T-helper 2 cell (primary cell): Measurements from ENCODE around the gene UQCRC1.

Experiments used
- DNase-seq, 5 experiments: peaks; one replicate each; pipeline versions ENCODE4 v3.0.0 to v3.0.0-alpha.2; 2012 to 2022

UQCRC1 gene

DNA sequence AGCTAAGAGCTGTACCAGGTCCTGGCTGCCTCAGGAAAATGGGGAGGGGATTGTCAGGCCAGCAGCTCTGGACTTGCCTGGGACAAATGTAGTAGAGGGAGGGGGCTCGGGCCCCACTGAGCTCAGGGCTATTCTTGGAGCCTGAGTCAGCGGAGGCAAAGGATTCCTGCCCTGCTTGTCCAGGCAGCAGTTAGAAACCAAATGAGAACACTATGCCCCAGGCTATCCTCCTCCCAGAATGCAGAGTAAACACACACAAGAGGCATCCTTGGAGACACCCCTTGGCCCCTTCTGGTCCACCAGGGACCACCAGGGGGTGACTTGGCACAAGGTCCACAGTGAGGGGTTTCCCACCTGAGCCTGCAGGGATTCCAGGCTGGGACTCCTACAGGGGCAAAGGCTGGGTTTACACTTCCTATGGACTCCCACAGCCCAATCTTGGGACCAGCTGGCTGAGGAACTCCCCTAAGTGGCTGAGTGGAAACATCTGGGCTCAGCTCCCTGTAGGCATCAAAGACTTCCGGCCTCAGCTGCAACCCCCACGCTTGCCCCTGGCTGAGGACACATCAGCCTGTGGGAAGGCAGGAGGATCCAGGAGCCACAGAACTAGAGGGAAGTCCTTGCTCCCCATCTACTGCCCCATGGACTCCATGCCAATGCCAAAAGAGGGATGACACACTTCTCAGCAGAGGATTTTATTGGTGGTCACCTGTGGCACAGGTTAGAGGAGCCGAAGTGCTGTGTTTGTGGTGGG lies 10.9 kb downstream of the UQCRC1 start:
- DNase-seq = no peak

DNA sequence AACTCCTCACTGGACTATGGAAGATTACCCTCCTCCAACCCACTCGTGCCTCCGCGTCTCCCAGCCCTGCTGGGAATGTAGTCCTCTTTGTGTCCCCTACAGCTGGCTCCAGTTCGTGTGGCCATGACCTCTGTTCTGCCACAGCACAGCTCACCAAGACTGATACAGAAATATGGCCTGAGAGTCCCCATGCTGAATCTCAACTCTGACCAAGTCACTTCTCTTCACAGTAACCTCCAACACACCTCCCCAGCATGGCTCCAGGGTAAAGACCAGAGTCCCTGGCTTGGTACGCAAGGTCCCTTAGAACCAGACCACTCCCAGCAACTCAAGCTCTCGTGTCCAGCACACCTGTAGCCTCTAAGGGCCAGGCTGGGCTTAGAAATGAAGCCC lies 12.0 kb downstream of the UQCRC1 start:
- DNase-seq = no peak

DNA sequence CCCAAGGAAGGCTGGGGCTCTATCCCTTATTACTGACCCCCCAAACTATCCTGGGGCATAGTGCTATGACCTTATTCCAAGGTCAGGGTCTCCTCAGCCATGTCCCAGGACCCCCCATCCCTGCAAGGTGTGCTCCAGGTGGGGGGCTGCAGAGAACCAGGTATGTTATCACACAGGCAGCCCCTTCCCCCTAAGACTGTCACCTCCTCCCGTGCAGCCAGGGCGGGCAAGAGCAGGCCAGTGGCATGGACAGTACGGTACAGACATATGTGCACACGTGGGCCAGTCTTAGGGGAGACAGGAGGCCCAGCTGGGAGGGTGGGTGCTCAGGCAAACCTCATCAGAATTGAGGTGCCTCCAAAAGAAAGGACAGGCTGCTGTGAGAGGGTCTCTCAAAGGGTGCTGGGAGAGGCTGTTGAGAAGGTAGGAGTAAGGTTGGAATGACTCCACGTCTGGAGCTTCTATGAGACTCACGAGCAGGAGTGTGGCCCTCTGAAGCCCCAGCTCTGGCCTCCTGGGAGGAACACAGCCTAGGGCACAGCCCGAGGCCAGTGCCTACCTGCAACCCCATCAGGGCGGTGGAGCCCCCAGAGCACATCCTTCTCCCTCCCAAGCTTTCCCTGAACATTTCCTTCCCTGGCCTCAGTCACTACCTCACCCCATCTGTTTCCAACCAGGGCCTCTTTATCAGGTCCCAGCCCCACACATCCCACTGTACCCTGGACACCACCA lies 12.6 kb downstream of the UQCRC1 start:
- no peak for DNase-seq

DNA sequence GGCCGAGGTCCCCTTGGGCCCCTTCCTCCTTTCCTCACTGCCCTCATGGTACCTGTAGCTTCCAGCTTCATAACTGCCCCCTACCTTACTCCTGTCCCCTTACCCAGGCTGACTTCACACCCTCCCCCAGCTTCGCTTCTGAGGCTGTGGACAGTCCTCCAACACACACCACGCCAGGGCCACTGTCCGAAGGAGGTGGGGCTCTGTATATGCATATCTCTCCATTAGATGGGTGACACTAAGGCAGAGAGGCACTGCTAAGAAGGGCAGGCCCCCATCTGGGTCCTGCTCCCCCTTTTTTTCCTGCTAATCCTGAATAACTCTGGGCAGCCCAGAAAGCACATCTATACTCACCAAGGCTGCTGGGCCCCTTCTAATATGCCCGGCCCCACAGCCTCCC lies 13.3 kb downstream of the UQCRC1 start:
- no peak for DNase-seq

DNA sequence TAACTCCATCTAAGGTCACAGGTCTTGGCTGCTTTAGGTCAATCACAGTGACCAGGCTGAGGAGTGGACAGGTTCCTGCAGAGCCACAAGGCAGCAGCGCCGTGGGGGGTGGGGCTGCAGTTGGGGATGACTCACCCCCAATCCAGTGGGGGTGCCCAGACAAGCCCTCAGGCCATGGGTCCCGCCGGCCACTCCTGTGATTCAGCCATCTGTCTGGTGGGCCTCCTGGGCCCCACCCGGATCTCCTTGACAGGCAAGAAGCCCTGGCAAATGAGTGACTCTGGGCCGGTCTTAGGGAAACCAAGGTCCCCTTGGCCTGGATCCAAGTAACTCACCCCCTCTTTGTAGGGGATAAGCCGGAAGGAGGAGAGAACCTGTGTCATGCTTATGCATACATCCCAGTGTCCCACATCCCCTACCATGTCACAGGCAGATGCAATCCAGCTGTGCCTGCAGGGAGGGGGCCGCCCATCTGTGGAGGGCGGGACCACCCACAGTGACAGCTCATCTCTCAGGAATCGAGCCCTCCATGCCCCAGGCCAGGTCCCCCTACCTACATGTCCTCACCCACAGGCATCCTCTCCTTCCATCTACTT lies 13.8 kb downstream of the UQCRC1 start:
- no peak for DNase-seq

DNA sequence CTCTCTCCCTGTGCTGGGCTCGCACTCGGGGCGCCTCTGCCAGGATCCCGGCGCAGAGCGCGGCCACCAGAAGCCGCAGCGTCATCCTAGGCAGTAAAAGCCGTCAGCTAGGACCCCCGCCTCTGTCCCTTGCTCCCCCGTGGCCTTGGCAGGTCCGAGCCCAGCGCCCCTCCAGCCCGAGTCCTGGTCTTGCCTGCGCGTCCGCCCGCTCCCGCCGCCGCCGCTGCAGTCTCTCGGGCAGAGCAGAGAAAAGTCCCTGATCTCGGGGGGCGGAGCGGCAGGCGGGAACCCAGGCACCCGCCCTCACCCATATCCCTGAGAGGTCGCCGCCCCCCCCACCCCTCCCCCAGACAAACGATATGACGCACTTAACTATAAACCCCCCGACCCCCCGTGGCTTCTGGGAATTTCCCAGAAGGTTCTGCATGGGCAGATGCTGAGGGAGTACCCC lies 14.3 kb downstream of the UQCRC1 start, which contains the start of gene COL7A1:
COL7A1 (minus strand) TSS at position 255 of the 451 bp plus-strand sequence; CDS start at position 85, 170 bp downstream.
- no peak for DNase-seq

DNA sequence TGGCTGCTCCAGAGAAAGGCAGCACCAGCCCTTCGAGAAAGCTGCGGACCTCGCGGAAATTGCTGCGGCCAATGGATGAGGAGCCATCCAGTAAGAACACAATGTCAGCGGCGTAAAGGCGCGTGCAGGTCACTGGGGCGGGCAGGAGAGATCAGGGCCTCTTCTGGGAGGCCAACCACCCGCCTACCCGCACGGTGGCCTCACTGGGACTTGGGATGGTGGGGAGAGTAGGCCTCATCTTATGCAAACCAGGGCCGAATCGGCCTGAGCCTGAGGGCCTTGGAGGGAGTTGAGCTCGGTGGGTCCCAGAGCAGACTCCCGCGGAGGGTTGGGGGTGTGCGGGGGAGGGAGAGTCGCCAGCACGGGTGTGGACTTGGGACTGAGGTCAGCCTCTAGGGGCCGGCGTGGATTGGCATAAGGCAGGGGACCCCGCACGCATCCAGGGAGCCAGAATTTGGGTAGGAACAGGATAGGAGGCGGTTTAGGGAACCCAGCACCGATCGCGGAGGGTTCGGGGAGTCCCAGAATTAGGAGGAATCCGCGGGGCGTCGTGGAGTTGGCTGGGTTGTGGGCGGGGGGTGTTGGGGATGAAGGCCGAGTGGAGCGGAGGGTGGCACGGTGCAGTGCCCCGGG lies 14.9 kb downstream of the UQCRC1 start:
- no peak for DNase-seq

DNA sequence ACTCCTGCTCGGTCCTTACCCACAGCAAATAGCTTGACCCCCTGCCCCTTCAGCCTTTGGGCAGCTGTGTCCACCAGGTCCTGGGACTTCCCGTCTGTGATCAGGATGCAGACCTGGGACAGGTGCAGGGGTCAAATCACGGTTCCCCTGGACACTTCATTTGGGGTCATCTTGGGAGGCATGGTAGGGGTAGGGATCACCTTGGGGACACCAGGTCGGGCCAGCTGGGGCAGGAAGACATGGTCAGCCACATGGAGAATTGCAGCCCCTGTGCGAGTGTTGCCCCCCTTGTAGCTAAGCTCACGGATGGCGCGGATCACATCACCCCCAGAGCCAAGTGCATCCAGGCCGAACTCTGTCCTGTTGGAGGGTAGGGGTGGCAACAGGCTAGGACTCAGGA lies 16.1 kb downstream of the UQCRC1 start:
- DNase-seq = no peak

DNA sequence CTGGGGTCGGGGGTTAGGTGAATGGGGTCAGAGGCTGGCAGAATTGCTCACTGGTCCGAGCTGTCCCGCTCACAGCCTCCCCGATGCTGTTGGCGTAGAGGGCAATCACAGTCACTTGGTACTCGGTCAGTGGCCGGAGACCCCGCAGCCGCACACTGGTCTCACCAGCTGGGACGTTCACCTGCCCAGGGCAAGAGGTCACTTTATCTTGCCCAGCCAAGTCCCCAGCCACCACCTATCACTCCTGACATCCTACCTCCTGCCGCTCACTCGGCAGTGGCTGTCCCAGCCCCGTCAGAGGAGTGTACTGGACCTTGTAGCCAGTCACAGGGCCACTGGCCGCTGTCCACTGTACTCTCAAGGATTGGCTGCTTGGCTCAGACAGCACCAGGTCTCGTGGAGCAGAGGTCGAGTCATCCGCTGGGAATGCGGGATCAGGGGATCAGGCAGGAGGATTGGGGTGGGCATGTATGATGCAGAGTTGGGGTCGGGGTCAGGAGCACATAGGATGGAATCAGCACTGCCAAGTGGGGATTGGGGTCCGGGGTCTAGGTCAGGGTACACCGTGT lies 16.8 kb downstream of the UQCRC1 start:
- DNase-seq = no peak

DNA sequence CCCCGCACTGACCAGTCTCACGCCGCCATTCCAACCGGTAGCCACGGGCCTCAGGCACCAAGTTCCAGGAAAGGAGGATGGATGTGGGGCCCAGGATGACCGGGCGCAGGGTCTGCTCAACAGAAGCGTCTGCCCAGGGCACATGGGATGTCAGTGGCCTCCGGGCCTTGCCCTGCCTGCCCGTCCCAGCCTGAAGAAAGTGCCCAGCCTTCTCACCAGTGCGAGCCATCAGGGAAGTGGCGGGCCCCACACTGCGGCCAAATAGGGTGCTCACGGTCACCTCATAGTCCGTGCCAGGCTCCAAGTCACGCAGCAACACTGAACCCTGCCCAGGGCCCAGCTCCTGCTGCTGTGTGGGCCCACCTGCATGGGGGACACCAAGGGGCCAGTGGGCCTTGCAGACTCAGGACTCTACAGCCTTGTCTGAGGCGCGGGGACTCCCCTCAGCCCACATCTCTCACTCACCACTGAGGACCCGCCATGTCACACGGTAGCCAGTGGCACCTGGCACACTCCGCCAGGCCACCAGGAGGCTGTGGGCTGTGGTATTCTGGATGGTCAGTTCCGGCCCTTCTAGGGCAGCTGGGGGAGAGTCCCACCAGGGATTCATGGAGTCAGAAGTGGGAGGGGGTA lies 17.4 kb downstream of the UQCRC1 start:
- no peak for DNase-seq

DNA sequence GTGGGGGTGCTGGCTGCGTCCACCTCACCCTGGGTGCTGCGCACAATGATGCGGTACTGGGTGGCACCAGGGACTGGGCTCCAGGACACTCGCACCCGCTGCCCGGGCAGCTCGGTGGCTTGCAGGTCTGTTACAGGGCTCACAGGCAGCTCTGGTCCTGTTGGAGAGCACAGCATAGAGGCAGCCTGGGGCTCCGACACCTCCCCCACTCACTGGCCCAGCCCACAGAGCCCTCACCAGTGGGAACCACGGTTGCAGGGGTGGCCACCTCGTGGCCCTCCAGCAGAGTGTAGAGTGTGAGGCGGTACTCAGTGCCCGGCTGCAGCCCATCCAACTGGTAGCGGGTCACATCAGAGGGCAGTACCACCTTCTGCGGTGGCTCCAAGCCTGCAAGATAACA lies 18.0 kb downstream of the UQCRC1 start:
- DNase-seq = no peak

DNA sequence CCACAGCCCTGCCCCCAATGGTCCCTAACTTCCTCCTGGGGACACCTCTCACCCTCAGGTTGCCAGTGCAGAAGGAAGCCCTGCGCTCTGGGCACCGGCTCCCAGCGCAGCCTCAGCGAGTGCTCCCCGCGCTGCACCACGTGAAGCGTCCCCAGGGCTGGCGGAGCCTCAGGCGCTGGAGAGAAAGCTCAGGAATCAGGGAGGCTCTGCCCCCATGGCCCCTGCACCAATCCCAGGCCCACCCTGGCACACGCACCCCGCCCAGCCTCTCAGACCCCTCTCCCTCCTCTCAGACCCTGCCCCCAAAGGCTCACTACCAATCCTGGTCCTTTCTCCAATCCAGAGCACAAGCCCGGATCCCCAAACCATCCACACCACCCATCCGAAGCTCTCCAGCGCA lies 21.2 kb downstream of the UQCRC1 start:
- DNase-seq = no peak

DNA sequence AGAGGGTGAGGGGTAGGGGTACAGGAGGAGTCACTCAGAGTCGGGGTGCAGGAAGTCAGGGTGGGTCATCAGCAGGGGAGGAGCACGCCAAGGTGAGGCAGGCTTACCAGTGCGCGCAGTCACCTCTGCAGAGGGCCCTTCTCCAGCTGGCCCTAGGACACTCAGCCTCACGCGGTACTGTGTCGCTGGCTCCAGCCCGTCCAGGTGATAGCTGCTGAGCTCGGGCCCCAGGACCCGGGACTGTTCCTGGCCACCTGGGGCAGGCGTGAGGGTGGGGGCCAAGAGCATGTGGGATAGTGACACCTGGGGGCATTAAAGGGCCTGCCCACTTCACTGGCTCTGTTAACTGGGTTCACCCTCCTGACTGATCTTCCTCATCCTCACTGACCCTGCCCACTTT lies 21.8 kb downstream of the UQCRC1 start:
- no peak for DNase-seq

DNA sequence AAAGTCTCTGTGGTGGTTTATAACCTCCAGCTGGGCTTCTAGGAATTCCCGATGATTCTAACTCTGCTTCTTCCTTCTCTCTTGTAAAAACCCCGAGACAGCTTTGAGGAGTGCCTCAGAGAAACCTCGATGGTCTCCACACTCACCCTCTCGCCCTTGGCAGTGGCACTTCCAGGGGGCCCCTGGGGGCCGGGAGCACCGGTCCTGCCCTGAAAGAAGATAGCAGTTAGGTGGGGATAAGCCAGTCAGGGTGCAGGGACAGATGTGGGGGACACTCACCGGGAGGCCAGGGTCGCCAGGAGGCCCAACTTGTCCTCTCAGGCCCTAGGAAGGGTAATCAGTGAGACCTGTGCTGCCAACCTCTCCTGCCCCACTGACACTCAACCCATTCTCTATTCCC lies 24.0 kb downstream of the UQCRC1 start:
- DNase-seq = no peak

DNA sequence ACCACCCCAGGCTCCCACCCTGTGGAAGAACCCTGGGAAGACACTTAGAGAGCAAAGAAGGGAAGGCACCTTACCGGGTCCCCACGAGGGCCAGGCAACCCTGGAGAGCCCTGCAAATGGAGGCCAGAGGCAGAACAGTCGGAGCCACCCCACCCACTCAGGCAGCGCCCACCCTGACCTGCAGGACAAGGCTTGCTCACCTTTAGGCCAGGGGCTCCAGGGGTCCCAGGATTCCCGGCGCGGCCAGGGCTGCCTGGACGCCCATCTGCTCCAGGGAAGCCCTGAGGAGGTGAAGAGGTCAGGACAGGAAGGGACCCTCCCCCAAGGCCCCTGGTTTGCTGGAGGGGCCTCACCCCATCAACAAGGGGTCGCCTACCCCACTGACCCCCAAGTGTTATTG lies 24.6 kb downstream of the UQCRC1 start:
- DNase-seq = no peak

DNA sequence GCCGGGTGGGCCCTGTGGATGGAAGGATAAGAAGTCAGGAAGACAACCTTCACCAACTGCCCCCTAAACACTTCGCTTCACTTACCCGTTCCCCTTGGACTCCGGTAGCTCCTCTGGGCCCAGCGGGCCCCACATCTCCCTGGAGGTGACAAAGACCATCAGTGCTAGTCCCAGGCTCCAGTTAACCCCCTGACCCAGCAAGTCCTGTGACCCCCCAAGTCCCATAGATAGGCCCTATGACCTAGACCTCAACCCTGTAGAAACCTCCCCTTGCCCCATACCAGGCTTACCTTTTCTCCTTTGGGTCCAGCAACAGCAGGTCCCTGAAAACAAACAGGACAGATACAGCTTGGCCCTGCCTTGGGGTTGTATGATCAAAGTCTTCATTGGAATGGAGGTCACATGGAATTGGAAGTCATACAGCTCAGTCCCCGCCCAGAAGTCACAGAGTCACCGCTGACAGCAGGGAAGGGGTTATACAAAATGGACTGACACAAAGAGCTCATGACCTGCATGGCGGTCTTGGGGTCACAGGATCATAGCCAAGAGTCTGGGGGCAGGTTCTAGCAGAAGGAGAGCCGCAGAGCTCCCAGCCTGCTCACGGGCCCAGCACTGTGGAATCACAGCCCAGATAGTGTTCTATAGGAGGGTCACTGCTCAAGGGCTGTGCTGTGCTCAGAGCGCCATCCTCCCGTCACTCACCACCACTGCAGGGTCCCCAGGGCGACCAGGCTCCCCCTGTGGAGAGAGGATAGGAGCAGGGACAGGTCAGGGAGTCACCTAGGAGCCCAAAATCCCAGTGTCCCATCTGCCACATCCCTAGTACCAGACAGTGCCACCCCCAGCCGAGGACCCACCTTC lies 27.6 kb downstream of the UQCRC1 start:
- no peak for DNase-seq

DNA sequence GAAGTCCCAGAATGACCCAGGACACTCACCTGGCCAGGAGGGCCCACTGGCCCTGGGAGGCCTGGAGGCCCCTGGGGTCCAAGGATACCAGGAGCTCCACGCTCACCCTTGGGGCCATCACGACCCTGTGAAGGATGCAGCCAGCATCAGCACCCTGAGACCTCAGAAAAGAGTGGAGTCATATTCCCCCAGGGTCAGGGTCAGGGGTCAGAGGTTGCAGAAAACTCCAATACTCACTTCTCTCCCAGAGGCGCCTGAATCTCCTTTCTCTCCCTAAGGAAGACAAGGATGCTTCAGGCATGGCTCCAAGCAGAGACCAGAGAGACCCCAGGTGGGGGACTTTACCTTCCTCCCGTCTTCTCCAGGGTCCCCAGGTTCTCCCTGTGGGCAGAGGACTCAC lies 32.8 kb downstream of the UQCRC1 start:
- no peak for DNase-seq

DNA sequence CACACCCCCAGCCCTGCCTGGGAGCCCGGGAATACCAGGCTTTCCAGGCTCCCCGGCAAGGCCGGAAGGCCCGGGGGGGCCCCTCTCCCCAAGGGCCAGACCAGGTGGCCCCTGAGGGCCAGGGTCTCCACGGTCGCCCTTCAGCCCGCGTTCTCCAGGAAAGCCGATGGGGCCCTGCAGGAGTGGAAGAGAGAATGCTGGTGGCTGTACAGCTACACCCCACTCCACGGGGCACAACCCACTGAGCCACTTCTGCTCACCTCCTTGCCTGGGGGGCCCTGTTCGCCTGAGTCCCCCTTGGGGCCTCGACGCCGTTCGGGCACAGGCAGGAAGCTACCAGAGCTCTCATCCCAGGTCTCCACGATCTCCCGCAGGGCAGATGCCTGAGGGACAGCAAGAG lies 34.1 kb downstream of the UQCRC1 start:
- no peak for DNase-seq

DNA sequence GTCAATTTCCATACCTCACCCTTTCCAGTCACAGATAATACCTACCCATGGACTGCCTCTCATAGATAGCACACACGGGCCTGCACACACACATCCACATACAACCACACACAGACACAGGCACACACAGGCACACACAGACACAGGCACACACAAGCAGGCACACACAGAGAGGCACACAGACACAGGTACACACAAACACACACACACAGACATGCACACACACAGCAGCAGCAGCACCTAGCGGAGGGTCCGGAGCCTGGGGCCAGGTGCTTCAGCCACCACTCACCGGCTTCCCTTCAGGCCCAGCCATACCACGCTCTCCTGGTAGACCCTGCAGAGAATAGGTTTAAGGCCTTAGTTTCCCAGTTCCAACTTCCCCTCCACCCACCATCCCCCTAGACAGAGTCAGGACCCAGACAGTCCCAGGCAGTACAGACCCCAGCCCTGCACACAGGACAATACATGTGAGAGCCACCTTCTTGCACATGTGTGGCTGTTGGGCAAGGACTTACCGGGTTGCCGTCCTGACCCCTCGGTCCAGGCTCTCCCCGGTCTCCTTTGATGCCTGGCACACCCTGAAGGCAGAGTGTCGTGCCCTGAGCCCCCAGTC lies 35.4 kb downstream of the UQCRC1 start:
- DNase-seq = no peak

DNA sequence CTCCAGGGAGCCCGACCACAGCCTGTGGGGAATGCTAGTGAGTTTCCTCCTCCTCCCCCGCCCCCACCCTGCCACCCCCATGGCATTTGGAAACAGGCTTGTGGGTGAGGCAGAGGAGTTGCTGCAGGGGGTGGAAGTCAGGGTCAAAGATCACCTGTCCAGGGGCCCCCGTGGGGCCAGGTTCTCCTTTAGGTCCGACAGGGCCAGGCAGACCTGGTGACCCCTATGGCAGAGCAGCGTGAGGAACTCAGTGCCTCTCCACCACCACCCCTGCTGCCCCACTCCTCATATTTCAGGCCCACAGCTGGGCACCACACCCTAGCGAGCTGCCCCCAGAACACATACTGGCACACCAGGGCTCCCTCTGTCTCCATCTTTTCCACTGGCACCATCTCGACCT lies 36.9 kb downstream of the UQCRC1 start:
- DNase-seq = no peak

DNA sequence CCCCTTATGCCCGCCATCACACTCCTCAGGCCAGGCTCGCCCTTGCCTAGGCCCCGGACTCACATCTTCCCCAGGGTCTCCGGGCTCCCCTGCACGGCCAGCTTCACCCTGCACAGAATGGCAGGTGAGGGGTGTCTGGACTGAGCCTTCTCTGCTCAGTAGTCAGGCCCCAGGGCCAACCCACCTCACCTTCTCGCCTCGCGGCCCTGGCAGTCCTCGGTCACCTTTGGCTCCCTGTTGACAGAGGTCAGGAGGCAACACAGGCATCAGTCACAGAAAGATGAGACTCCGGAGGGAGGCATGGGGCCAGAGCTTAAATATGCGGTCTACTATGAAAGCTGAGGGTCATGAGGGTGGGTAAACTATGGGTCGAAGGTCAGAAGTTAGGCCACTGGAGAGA lies 37.5 kb downstream of the UQCRC1 start:
- no peak for DNase-seq
